ENCODE data around the gene DNM3. TPM values are rescaled to one million over a fixed set of nuclear protein-coding genes. Genes with fewer than 3 reads are reported as not detected.

DNM3 gene
- total and polyA plus RNA-seq, 2 of the 8 experiments (the other 6 are each of a cell fraction or from before 2014, with no cell fraction given), result 2.0 to 8.5 TPM

GRCh38 chr1:172376431-172376830 lies 535.1 kb downstream of the DNM3 start:
- POLR2A ChIA-PET (ENCODE audit: partially characterized antibody), result no interaction called here
- no peak for FAIRE-seq
- WGBS, 2 experiments (ENCODE audit: extremely low coverage in 1 of 2, insufficient coverage in 1 of 2, insufficient read length in 1 of 2, insufficient replicate concordance in 2 of 2, low coverage in 1 of 2, low lambda C conversion rate in 2 of 2, missing lambda C conversion rate in 1 of 2), result 90% methylated on average over 2 of the region's 2 CpGs; no CpG with 5 or more reads in 1 of the 2 experiments

More at GRCh38 chr1:172376431-172376830, 535.1 kb downstream of the DNM3 start:
- no peak overlapping the region for H3K18ac ChIP-seq (ENCODE audit: extremely low read depth, low read length)
- H3K27ac ChIP-seq (ENCODE audit: low read depth, low read length), result no peak overlapping the region
- no peaks in the 10 kb centered on the region for H3K9me3 ChIP-seq (ENCODE audit: insufficient read depth in 2 of 2, low read depth in 1 of 2, low read length in 1 of 2)
- no peak overlapping the region for H3K56ac ChIP-seq (replicated peaks; ENCODE audit: insufficient read length, low read depth, low read length)
- no peak overlapping the region for H2BK120ac ChIP-seq (replicated peaks; ENCODE audit: low read depth, low read length)
- H3K79me1 ChIP-seq (ENCODE audit: low read depth, low read length), result no peaks in the 10 kb centered on the region
- TF ChIP-seq KDM4A (IDR thresholded peaks at IDR 0.05; ENCODE audit: low read depth, low read length, severe bottlenecking) (no peak), JUN (IDR thresholded peaks at IDR 0.05; ENCODE audit: low read depth, low read length) (no peak), FOSL1 (IDR thresholded peaks at IDR 0.05; ENCODE audit: insufficient read depth, low read depth, low read length) (no peak), SIRT6 (IDR thresholded peaks at IDR 0.05; ENCODE audit: low read length) (no peak)
- H3K23me2 ChIP-seq (ENCODE audit: low read depth, low read length), result no peaks in the 10 kb centered on the region
- no peaks in the 10 kb centered on the region for H3K36me3 ChIP-seq (ENCODE audit: control insufficient read depth in 2 of 4, insufficient read depth in 4 of 4, low read length in 3 of 4)
- no peak overlapping the region for H3K23ac ChIP-seq (ENCODE audit: insufficient read length)
- no peak overlapping the region for H4K5ac ChIP-seq (ENCODE audit: insufficient read length, low read depth, low read length)
- no peak overlapping the region for H3K9ac ChIP-seq (replicated peaks in 1 of 4; ENCODE audit: extremely low read depth in 1 of 4, low read depth in 3 of 4, low read length in 3 of 4)
- no peak overlapping the region for H2BK12ac ChIP-seq (ENCODE audit: low read depth, low read length)
- no peak overlapping the region for H2BK5ac ChIP-seq (ENCODE audit: low read depth, low read length)
- H3K4me3 ChIP-seq (ENCODE audit: extremely low read depth in 1 of 4, insufficient read depth in 2 of 4, low read depth in 3 of 4, low read length in 4 of 4), result no peak overlapping the region
- H3K79me2 ChIP-seq (ENCODE audit: control insufficient read depth in 1 of 2, insufficient read depth in 2 of 2, low read length in 2 of 2), result no peaks in the 10 kb centered on the region
- DNase-seq (ENCODE audit: low read depth in 1 of 2, low spot score in 2 of 2), result no peak
- no peak overlapping the region for H4K91ac ChIP-seq (replicated peaks; ENCODE audit: insufficient read length, low read length)
- no peak overlapping the region for H2BK15ac ChIP-seq (ENCODE audit: low read length)
- H3K4me2 ChIP-seq (ENCODE audit: insufficient read depth in 1 of 2, low read depth in 2 of 2, low read length in 2 of 2), result no peak overlapping the region
- H3K4me1 ChIP-seq (replicated peaks in 1 of 4; ENCODE audit: control insufficient read depth in 3 of 4, insufficient read depth in 4 of 4, low read length in 3 of 4), result no peaks in the 10 kb centered on the region
- CTCF ChIA-PET (ENCODE audit: partially characterized antibody), result interaction anchor here (0.6 to 1.8 kb wide), 4 partner anchors 11 to 259 kb away, joined by 3 to 4 read pairs (median 3); no protein-coding TSS in a partner anchor
- H3K14ac ChIP-seq (ENCODE audit: insufficient read length), result no peak overlapping the region
- no peak overlapping the region for H3K4ac ChIP-seq (replicated peaks; ENCODE audit: insufficient read length, low read depth, low read length)
- no peak overlapping the region for H2BK20ac ChIP-seq (ENCODE audit: low read length)
- H2AK5ac ChIP-seq (ENCODE audit: low read depth, low read length), result no peak overlapping the region
- H3K27me3 ChIP-seq (replicated peaks in 1 of 4; ENCODE audit: control insufficient read depth in 3 of 4, extremely low read depth in 1 of 4, insufficient read depth in 3 of 4, low read length in 3 of 4), result no peaks in the 10 kb centered on the region
- H4K20me1 ChIP-seq (replicated peaks in 1 of 2; ENCODE audit: control insufficient read depth in 1 of 2, insufficient read depth in 2 of 2, low read length in 2 of 2), result no peaks in the 10 kb centered on the region
- H2AFZ ChIP-seq (ENCODE audit: low read length), result no peak overlapping the region
- H4K8ac ChIP-seq (ENCODE audit: extremely low read depth, insufficient read depth, low read length), result no peak overlapping the region

Measured in H1 (cell line).